Neural cell (in vitro differentiated cells): ENCODE data around the gene TIRAP. TPM values are rescaled to one million over a fixed set of nuclear protein-coding genes. Genes with fewer than 3 reads are reported as not detected.

Experiments
- H2AFZ ChIP-seq: fragments of 200-600, 300-800 bp; sonication (generic), shearing (Covaris generic); 2 replicates; pipeline ENCODE4 v1.6.0; 2014; ENCODE audit warnings: low read depth, mild to moderate bottlenecking, antibody characterized with exemption, low read length, moderate library complexity
- H3F3A ChIP-seq: fragments of 200-600 bp; shearing (Covaris generic); 2 replicates; pipeline ENCODE4 v1.6.1; 2016; ENCODE audit warnings: mild to moderate bottlenecking, moderate library complexity, mixed read lengths, antibody characterized with exemption, low read length; ENCODE audit not compliant: insufficient read depth, poor library complexity, severe bottlenecking
- H3K27ac ChIP-seq: fragments of 200-600, 300-800 bp; sonication (generic), shearing (Covaris generic); 2 replicates; pipeline ENCODE4 v1.5.1; 2014; ENCODE audit warnings: mild to moderate bottlenecking, low read length, moderate library complexity
- H3K27me3 ChIP-seq: fragments of 300-800, 200-600 bp; sonication (generic), shearing (Covaris generic); 2 replicates; pipeline ENCODE4 v1.6.0; 2014; ENCODE audit warnings: mild to moderate bottlenecking, low read depth, low read length, moderate library complexity; ENCODE audit not compliant: insufficient read depth
- H3K36me3 ChIP-seq: fragments of 300-800, 200-600 bp; sonication (generic), shearing (Covaris generic); 2 replicates; pipeline ENCODE4 v1.5.1; 2014; ENCODE audit warnings: mild to moderate bottlenecking, antibody characterized with exemption, low read length, moderate library complexity; ENCODE audit not compliant: insufficient read depth
- H3K4me2 ChIP-seq: fragments of 300-800, 200-600 bp; sonication (generic), shearing (Covaris generic); 2 replicates; pipeline ENCODE4 v1.6.0; 2014; ENCODE audit warnings: mild to moderate bottlenecking, low read length
- H3K4me3 ChIP-seq: fragments of 300-800, 200-600 bp; sonication (generic), shearing (Covaris generic); 2 replicates; pipeline ENCODE4 v1.5.1; 2014; ENCODE audit warnings: mild to moderate bottlenecking, low read length, moderate library complexity
- H3K79me2 ChIP-seq: fragments of 200-600 bp; shearing (Covaris generic); replicated peaks from 2 replicates; pipeline ENCODE4 v1.6.0; 2014; ENCODE audit warnings: mild to moderate bottlenecking, low read length, moderate library complexity; ENCODE audit not compliant: insufficient read depth
- H3K9ac ChIP-seq: fragments of 300-800, 200-600 bp; sonication (generic), shearing (Covaris generic); 2 replicates; pipeline ENCODE4 v1.6.1; 2016; ENCODE audit warnings: mild to moderate bottlenecking, low read length, mixed read lengths
- H3K9me2 ChIP-seq: fragments of 200-600 bp; shearing (Covaris generic); 2 replicates; pipeline ENCODE4 v1.6.1; 2016; ENCODE audit warnings: mild to moderate bottlenecking, low read length, mixed read lengths; ENCODE audit not compliant: insufficient read depth
- H3K9me3 ChIP-seq: fragments of 200-600, 300-800 bp; sonication (generic), shearing (Covaris generic); 2 replicates; pipeline ENCODE4 v1.6.1; 2016; ENCODE audit warnings: mild to moderate bottlenecking, mixed run types, low read length, moderate library complexity, mixed read lengths
- H4K20me1 ChIP-seq: fragments of 200-600 bp; shearing (Covaris generic); 2 replicates; pipeline ENCODE4 v1.6.1; 2016; ENCODE audit warnings: mild to moderate bottlenecking, mixed run types; ENCODE audit not compliant: insufficient read depth
- CTCF ChIP-seq: fragments of 450-650 bp; IDR thresholded peaks from 2 replicates; pipeline ENCODE4 v1.5.1; 2014; ENCODE audit warnings: antibody characterized with exemption, mild to moderate bottlenecking, moderate library complexity; ENCODE audit not compliant: poor library complexity, severe bottlenecking
- EP300 ChIP-seq: fragments of 450-650 bp; conservative IDR thresholded peaks from 2 replicates; pipeline ENCODE4 v1.6.1; 2014; ENCODE audit warnings: antibody characterized with exemption, mild to moderate bottlenecking, moderate library complexity; ENCODE audit not compliant: poor library complexity, severe bottlenecking
- EZH2 ChIP-seq: fragments of 200-600, 300-800 bp; shearing (Covaris generic), sonication (generic); IDR thresholded peaks from 2 replicates; pipeline ENCODE4 v1.6.1; 2014; ENCODE audit warnings: antibody characterized with exemption, low read length, borderline replicate concordance, mild to moderate bottlenecking; ENCODE audit not compliant: insufficient read depth, poor library complexity, severe bottlenecking
- MXI1 ChIP-seq: fragments of 450-650 bp; conservative IDR thresholded peaks from 2 replicates; pipeline ENCODE4 v1.6.1; 2014; ENCODE audit warnings: antibody characterized with exemption, mild to moderate bottlenecking; ENCODE audit not compliant: poor library complexity, severe bottlenecking
- POLR2AphosphoS5 ChIP-seq: IDR thresholded peaks from 2 replicates; pipeline ENCODE4 v1.6.1; 2012
- RAD21 ChIP-seq: fragments of 450-650 bp; conservative IDR thresholded peaks from 2 replicates; pipeline ENCODE4 v1.6.1; 2014; ENCODE audit warnings: antibody characterized with exemption, mild to moderate bottlenecking, moderate library complexity
- SMC3 ChIP-seq: fragments of 450-650 bp; conservative IDR thresholded peaks from 2 replicates; pipeline ENCODE4 v1.6.1; 2014; ENCODE audit warnings: antibody characterized with exemption, mild to moderate bottlenecking, moderate library complexity; ENCODE audit not compliant: poor library complexity
- TAF1 ChIP-seq: IDR thresholded peaks from 2 replicates; pipeline ENCODE4 v1.6.1; 2012; ENCODE audit warnings: low read depth
- polyA plus RNA-seq: library from polyadenylated mRNA; depleted of rRNA; stranded (reverse); fragments of >200 nt; gene quantifications from 2 replicates; pipeline ENCODE4 v1.2.3, GENCODE V29; 2014
- TF ChIP-seq, protein P1 (sequence below): IDR thresholded peaks from 2 replicates; pipeline ENCODE4 v1.6.1; 2012; ENCODE audit warnings: borderline replicate concordance

TIRAP gene
- polyA plus RNA-seq, 1 donor from 2014 or later = 3.6 TPM

DNA sequence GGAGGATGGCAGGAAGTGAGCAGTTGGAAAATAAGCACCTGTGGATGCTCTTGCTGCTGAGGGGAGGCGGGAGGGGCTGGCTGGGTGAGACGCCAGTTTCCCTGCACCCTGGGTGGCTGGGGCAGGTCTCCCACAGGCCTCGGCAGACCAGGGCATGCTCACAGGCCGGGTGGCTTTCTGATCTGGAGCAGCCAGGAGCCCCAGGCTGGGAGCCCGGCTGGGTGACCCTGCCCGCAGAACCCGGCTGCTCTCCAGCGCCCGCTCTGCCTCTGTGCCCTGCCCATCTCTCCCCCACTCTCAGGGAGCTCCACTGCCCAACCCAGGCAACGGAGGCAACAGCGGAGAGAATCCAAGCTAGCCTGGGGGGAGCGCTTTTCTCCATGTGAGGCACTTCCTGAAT is 45.6 kb downstream of the TIRAP start:
- H3K27ac ChIP-seq = no peak overlapping the region
- H2AFZ ChIP-seq = no peak overlapping the region
- no peaks in the 10 kb centered on the region for H4K20me1 ChIP-seq
- no peaks in the 10 kb centered on the region for H3K27me3 ChIP-seq
- no peaks in the 10 kb centered on the region for H3K36me3 ChIP-seq
- H3F3A ChIP-seq = no peaks in the 10 kb centered on the region
- H3K4me2 ChIP-seq = no peak overlapping the region
- H3K9me3 ChIP-seq = no peaks in the 10 kb centered on the region
- TF ChIP-seq CTCF = no peak
- no peak for TF ChIP-seq TAF1
- no peak for TF ChIP-seq SMC3
- TF ChIP-seq RAD21 = no peak
- no peak for TF ChIP-seq EZH2
- no peak for TF ChIP-seq POLR2AphosphoS5
- TF ChIP-seq, protein P1, sequence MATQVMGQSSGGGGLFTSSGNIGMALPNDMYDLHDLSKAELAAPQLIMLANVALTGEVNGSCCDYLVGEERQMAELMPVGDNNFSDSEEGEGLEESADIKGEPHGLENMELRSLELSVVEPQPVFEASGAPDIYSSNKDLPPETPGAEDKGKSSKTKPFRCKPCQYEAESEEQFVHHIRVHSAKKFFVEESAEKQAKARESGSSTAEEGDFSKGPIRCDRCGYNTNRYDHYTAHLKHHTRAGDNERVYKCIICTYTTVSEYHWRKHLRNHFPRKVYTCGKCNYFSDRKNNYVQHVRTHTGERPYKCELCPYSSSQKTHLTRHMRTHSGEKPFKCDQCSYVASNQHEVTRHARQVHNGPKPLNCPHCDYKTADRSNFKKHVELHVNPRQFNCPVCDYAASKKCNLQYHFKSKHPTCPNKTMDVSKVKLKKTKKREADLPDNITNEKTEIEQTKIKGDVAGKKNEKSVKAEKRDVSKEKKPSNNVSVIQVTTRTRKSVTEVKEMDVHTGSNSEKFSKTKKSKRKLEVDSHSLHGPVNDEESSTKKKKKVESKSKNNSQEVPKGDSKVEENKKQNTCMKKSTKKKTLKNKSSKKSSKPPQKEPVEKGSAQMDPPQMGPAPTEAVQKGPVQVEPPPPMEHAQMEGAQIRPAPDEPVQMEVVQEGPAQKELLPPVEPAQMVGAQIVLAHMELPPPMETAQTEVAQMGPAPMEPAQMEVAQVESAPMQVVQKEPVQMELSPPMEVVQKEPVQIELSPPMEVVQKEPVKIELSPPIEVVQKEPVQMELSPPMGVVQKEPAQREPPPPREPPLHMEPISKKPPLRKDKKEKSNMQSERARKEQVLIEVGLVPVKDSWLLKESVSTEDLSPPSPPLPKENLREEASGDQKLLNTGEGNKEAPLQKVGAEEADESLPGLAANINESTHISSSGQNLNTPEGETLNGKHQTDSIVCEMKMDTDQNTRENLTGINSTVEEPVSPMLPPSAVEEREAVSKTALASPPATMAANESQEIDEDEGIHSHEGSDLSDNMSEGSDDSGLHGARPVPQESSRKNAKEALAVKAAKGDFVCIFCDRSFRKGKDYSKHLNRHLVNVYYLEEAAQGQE = no peak
- no peak for TF ChIP-seq MXI1
- H3K9me2 ChIP-seq = no peaks in the 10 kb centered on the region
- no peak overlapping the region for H3K9ac ChIP-seq
- H3K79me2 ChIP-seq = no peaks in the 10 kb centered on the region
- no peak overlapping the region for H3K4me3 ChIP-seq

DNA sequence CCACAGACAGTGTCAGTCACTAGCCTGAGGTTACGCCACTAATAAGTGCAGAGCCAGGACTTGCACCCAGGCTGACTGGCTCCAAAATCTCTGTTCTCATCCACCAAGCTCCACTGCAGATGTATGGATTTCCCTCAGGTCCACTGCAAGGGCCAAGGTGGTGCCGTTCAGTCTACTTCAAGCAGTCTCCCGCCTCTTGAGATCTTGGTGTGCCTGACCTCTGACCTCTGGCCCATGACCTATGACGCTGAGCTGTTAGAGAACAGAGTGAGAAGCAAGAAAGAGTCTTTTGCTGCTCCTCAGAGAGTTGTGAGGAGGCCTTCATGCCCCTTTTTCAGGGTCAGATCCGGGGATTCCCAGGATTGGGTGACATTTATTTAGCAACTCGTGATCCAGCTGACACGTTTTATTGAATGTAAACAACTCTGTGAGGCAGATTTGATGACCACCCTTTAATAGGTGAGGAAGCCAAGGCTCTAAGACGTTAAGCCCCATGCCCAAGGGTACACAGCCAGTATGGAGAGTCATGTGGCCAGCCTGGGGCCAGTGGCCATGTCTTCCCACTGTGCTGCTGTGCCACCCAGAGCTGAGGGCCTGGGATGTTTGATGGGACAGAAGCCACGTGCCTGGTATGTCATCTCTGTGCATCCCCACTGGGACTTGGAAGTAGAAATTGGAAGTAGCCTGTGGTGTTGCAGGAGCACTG is 46.2 kb downstream of the TIRAP start:
- no peaks in the 10 kb centered on the region for H3K27me3 ChIP-seq
- no peak overlapping the region for H3K27ac ChIP-seq
- no peaks in the 10 kb centered on the region for H3K9me2 ChIP-seq
- TF ChIP-seq POLR2AphosphoS5 = no peak
- no peak for TF ChIP-seq MXI1
- TF ChIP-seq RAD21 = no peak
- TF ChIP-seq, protein P1 = no peak
- no peak for TF ChIP-seq TAF1
- no peak for TF ChIP-seq CTCF
- no peak for TF ChIP-seq SMC3
- TF ChIP-seq EP300 = no peak
- TF ChIP-seq EZH2 = no peak
- H3F3A ChIP-seq = no peaks in the 10 kb centered on the region
- H3K36me3 ChIP-seq = no peaks in the 10 kb centered on the region
- no peak overlapping the region for H3K4me3 ChIP-seq
- no peak overlapping the region for H2AFZ ChIP-seq
- no peaks in the 10 kb centered on the region for H4K20me1 ChIP-seq
- no peak overlapping the region for H3K9ac ChIP-seq
- no peaks in the 10 kb centered on the region for H3K9me3 ChIP-seq
- H3K79me2 ChIP-seq = no peaks in the 10 kb centered on the region
- H3K4me2 ChIP-seq = no peak overlapping the region
